Activated T-helper 1 cell treated with anti-CD3 and anti-CD28 coated beads, Interleukin-2, amount 50 U/mL, for 16 hours (primary cell): ENCODE measurements around the gene SPARC.

Experiments used
- DNase-seq, 2 donors: peaks; one replicate each; pipeline ENCODE4 v3.0.0-alpha.2; 2020; ENCODE audit warnings: low read depth in 1 of 2, low spot score in 1 of 2

Gene SPARC

DNA sequence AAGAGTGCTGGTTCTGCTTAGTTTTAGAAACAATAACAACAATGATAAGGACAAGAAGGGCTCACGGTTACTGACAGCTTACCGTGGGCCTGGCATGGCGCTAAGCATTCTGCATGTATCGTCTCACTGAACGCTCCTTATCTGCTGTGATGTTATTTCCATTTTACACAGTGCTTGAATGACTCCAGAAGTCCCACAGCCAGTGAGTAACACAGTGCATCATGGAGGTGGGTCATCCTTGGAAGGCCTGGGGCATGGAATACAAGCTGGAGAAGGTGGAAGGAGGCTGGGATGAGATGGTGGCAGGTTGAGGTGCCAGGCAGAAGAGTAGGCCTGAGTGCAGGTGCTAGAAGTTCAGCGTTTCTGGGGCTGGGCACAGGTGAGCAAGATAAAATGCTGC, 59.1 kb downstream of the SPARC start:
- DNase-seq = no peak

DNA sequence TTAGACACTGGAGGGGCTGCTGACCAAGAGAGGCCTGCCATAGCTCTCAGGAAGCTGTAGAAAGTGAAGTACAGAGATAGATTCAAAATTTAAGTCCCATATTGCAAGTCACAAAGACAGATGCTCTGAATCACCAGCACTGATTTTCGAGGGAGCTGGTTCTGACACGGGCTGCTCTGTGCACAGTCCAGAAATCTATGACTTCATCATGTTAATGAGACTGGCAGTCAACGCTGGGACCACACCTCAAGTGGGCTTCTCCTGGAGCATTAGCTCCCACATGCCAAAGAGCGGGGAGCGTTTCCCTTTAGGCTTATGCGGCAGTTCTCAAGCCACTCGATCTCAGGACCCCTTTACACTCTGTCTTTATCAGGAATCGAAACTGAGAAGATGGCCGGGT, 61.4 kb downstream of the SPARC start:
- DNase-seq = no peak

DNA sequence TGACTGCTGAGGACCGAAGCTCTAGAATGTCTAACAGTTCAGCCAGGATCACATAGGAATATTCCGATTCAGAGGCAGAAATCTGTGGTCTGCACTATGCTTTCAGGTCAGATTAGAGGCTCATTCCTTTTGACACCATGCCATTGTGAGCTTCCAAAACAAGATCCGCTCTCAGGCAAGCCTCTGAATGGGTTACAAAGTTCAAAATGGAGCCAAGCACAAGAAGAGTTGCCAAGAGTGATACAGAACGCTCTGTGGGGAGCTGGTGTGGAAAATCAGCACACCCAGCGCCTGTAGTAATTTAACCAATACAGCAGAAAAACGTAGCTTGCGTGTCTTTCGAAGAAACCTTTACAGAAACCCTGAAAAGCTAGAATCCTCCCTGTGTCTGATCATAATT, 62.2 kb downstream of the SPARC start:
- DNase-seq = no peak

DNA sequence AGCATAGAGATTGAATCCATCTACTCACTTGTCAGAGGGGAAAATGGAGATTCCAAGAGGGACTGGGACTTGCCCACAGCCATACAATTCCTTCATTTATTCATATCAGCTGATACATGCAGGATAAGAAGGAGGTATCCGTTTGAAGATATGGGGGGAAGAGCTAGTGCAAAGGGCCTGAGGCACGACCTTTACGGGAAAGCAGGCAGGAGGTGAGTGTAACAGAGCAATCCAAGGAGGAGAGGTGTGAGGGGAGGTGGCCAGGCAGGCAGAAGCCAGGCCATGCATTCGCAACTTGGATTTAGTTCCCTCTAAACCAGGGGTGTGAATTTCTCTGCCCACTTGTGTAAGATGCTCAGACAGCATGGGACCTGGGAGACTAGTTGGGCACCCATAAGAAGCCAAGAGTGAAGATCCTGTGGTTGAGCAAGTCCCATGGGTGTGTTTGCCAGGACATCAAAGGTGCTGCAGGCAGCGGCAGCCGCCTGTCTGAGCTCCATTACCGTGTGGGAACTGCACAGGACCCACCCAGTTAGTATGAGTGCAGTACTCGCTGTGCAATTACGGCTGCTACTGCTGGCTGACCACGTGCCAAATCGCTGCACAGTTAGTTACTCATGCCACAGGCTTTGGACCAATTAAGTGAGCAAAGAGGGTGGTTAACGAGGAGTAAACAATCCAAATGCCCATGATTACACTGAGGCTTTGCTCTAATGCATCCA, 64.2 kb downstream of the SPARC start:
- no peak for DNase-seq

DNA sequence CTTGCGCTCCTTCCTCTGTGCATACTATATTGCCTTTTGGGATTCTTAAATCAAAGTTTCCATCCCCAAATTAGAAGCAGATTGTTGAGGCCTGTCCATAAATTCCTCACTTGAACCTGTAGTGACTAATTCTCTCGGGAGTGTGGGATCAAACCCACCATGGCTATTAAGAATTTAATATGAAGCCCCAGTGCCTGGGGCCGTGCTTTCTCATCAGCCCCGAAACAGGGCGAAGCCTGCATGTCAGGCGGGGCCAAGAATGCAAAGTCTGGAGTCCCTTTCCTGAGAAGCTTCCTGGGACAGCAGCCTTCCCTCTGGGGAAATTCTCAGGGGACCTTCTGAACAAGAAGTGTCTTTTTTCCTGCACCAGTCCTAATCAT, 66.3 kb downstream of the SPARC start:
- no peak for DNase-seq

DNA sequence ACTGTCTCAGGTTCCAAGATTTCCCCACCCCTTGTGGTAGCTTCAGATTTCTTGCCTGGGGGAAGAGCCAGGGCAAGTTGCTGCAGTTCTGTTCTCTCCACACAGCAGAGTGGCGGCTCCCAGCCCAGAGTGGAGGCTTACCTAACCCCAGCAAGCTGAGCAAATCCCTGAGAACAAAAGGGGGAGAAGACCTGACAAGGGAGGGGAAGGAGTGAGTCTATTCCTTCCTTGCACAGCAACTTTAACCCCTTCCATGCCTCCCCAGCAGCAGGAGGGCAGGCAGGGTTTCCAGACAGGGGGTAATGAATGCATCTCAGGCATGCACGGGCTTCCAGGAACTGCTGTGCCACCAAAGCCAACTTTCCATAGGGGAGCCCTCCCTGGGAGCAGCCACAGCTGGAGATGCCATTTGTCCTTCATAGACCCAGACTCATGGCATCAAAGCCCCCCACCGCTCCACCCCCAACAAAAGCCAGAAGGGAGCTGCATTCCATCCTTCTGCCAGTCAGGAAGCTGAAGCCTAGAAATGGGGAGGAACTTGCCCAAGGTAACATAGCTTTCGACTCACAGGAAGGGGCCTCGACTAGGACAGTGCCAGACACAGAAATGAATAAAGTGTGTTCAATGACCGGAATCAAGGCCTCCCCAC, 66.8 kb downstream of the SPARC start:
- DNase-seq = no peak

DNA sequence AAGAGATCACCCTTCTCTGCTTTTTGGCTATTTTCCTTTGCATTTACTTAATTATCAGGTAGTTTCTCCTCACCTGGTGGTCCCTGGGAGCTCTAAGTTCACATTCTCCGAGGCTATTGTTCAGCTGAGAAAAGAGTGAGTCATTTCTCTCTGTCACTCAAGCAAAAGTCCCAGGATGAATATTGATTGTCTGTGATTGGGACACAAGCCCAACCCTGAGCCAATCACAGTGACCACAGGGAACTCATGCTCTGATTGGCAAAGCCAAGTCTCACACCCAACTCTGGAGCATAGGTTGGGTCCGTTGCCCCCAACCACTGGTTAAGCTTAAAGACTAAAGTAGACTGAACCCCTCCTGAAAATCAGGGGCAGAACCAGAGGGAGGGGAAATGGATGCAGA, 67.8 kb downstream of the SPARC start:
- no peak for DNase-seq

DNA sequence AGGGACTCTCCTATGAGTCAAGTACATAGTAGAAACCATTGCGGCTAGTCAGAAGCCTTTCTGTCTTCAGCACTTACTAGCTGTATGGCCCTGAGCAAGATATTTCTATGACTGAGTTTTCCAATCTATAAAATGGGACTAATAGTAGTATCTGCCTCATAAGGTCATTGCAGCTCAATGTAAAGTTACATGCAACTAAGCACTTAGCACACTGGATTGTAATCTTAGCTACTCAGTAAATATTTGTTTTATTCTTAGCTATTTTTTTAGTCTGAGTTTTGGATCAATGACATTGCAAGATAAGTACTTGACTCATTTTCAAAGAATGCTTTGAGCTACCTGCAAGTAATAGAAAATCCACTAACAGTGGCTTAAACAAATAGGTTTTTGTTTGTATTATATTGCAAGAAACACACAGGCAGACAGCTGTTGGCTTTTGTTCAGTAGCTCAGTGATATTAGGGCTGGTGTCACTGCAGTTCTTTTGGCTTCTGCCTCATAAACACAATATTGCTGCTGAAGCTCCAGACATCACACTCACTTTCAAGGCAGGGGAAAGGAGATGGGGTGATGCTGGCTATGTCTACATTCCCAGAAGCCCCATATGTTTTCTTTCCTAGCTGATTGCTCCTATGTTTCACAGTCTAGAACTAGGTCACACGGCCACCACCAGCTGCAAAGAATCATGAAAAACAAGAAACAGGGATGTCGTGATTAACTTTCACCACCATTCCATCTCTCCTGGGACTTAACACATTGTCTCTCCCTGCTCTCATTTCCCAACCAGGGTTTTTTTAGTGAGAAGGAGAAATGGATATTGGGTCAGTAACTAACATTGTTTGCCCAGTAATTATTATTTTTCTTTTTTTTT, 68.6 kb downstream of the SPARC start:
- DNase-seq = no peak

DNA sequence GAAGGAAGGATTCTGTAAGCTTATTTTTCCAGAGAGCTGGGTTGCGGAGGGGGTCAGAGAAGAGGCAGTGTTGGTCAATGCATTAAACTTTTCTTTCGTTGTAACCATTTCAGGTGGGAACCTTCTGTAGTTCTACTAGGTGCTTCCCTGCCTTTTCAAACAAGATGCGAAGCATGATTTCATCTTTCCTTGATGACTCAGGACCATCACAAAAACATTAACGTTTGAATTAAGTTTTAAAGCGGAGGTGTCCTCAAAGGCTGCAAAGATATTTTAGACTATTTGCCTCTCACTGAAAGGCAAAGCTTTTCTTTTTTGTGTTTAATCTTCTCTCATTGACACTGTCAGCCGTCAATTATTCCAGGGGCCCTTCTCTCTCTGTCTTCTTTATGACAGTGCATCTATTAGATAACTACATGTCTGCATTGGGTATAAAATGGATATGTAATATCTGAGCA, 69.3 kb downstream of the SPARC start:
- no peak for DNase-seq

DNA sequence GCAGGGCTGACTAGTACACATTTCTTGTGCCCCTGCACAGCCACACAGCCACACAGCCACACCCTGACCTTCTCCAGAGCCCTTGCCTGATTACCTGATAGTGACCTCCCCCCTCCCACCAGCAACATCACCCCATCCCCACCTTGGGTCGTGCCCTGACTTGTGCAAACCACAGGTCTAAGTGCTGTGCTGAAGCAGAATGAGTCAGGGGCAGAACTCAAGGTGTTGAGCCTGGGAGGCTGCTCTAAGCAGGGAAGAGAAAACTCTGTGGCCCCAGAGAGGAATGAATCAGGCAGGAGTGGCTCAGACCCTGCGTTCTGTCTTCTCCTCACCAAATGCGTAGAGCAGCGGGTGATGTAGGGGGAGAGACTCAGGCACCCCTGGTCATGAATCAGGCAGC, 71.3 kb downstream of the SPARC start:
- no peak for DNase-seq

DNA sequence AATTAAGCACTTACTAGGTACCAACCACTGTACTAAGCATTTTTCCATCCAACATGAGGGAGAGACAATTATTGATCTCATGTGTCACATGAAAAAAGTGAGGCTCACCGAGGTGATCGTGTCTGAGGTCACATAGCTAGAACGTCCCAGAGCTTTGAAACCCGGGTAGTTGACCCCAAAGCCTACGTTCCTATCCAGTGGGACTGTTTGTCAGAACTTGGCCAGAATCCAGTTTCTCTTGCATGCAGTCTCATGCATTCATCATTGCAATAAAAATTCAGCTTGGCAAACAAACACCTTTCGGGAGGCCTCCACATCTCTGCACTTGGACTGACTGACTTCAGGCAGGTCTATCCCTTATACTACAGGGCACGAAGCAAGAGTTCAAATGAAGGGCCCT, 72.2 kb downstream of the SPARC start:
- no peak for DNase-seq

DNA sequence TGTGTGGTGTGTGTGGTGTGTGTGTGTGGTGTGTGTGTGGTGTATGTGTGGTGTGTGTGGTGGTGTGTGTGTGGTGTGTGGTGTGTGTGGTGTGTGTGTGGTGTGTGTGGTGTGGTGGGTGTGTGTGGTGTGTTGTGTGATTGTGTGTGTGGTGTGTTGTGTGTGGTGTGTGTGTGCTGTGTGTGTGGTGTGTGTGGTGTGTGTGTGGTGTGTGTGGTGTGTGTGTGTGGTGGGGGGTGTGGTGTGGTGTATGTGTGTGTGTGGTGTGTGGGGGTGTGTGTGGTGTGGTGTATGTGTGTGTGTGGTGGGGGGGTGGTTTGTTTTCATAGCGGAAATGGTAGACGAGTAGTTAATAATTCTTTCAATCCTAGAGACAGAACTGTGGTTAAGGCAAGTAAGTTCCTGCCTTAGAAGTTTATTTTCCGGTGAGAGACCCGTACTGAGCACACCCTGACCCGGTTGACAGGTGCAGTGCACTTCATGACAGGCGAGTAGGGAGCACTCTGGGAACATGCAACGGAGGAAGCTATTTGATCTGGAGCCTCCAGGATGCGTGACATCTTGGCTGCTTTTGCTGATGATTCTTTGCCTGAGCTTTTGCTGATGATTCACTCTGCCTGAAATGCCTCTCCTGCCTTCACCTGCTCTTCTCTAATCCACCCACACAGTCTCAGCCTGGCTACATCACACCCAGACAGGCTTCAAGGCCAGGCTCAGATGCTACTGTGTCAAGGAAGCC, 73.9 kb downstream of the SPARC start:
- DNase-seq = no peak

DNA sequence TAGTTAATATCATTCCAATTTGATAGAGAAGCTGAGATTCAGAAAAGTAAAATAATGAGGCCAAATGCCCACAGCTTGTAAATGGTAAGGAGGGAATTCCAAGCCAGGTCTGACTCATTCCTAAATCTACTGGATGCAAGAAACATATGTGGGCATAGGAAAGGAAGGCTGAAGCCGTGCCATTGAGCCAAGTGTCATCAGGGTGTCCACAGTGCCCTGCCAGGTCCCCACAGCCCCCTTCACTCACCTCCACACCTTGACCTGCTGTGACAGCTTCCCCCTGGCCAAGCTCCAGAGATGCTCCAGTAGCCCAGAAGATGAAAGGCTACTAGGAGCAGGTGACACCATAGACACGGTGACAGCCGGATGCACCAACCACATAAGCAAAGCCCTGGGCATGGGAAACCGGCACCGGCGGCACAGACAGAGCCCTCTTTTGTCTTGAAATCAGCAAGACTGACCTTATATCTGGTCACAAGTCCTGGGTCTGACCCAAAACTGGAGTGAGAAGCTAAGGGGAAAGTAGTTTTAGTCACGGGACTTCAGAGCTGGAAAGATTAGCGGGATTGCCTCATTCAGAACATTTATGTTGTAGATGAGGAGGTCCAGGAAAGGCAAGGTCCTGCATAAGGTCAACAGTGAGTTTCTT, 75.5 kb downstream of the SPARC start:
- no peak for DNase-seq
